ENCODE measurements around the gene ATP6V0C.

- no peak for TF ChIP-seq POLR2A (IDR thresholded peaks at IDR 0.05)
- TF ChIP-seq CTCF (IDR thresholded peaks at IDR 0.05): no peak
- TF ChIP-seq EP300 (IDR thresholded peaks at IDR 0.05): no peak
These were observed 4.3 kb downstream of the ATP6V0C start for GRCh38 chr16:2517954-2518605.

All from ovary (tissue), 3 donors.